GM12878 (cell line): ENCODE results near the gene WDR19. TPM values are rescaled to one million over a fixed set of nuclear protein-coding genes. Genes with fewer than 3 reads are reported as not detected.

Experiments
- ATAC-seq: fragments of 200-7000 bp; cut with Tn5 transposase; 3 replicates; pipeline ENCODE4 v1.9.1; 2020; ENCODE audit warnings: mild to moderate bottlenecking, moderate library complexity
- BruUV-seq: library from RNA; stranded (reverse); fragments of 400-500 nt; replicated peaks from 2 replicates; lab custom pipeline; 2021; lab: Mats Ljungman, UMichigan
- CTCF ChIA-PET: fragments of 300-600 bp; sonication (Branson Sonifier 250); formaldehyde crosslinking; extraction: SDS; loops from one replicate; lab custom pipeline; 2021; ENCODE audit warnings: inconsistent platforms; lab: Yijun Ruan, JAX
- POLR2A ChIA-PET: fragments of 350-600 bp; formaldehyde crosslinking; extraction: SDS; loops from one replicate; lab custom pipeline; 2021; ENCODE audit warnings: inconsistent platforms; lab: Charles Lee
- RAD21 ChIA-PET: fragments of 300-600 bp; sonication (Branson Sonifier 250); formaldehyde crosslinking; loops from one replicate; lab custom pipeline; 2023; ENCODE audit warnings: antibody characterized with exemption; ENCODE audit not compliant: unreplicated experiment; lab: Charles Lee
- SMC1A ChIA-PET: fragments of 300-600 bp; sonication (Branson Sonifier 250); formaldehyde crosslinking; loops from one replicate; lab custom pipeline; 2023; ENCODE audit not compliant: unreplicated experiment, uncharacterized antibody; lab: Charles Lee
- DNase-seq: peaks from one replicate; pipeline ENCODE4 v3.0.0-alpha.2; 2011; ENCODE audit warnings: low read depth, low spot score
- FAIRE-seq: peaks from 3 replicates; lab custom pipeline; 2011; peaks lifted over from hg19 to GRCh38; lab: Jason Lieb, UNC
- H2AFZ ChIP-seq: 2 replicates; pipeline ENCODE4 v1.6.0; 2011; ENCODE audit warnings: low read depth, low read length, control low read depth; ENCODE audit not compliant: control insufficient read depth
- H3K27ac ChIP-seq: 2 replicates; pipeline ENCODE4 v1.5.1; 2011; ENCODE audit warnings: control low read depth; ENCODE audit not compliant: control insufficient read depth, insufficient read depth
- H3K27me3 ChIP-seq, 2 experiments: replicated peaks in 1 of 2; 2 replicates each; pipeline versions ENCODE4 v1.6.0 to v1.6.1; 2011; ENCODE audit warnings: low read length in 1 of 2; ENCODE audit not compliant: control insufficient read depth in 2 of 2, insufficient read depth in 2 of 2
- H3K36me3 ChIP-seq, 2 experiments: 2 replicates each; pipeline ENCODE4 v1.5.1; 2011; ENCODE audit warnings: low read length in 1 of 2; ENCODE audit not compliant: control insufficient read depth in 2 of 2, insufficient read depth in 2 of 2
- H3K4me1 ChIP-seq: 2 replicates; pipeline ENCODE4 v1.6.1; 2011; ENCODE audit warnings: mild to moderate bottlenecking, low read length, moderate library complexity, mixed read lengths; ENCODE audit not compliant: control insufficient read depth, insufficient read depth
- H3K4me2 ChIP-seq: 2 replicates; pipeline ENCODE4 v1.6.0; 2011; ENCODE audit warnings: control low read depth; ENCODE audit not compliant: control insufficient read depth, insufficient read depth
- H3K4me3 ChIP-seq: fragments of 200-600 bp; sonication (generic); 2 replicates; pipeline ENCODE4 v1.5.1; 2016
- H3K79me2 ChIP-seq: 2 replicates; pipeline ENCODE4 v1.6.0; 2011; ENCODE audit warnings: low read length; ENCODE audit not compliant: control insufficient read depth, insufficient read depth
- H3K9ac ChIP-seq: 2 replicates; pipeline ENCODE4 v1.8.0; 2011; ENCODE audit warnings: low read length, control low read depth, mixed read lengths; ENCODE audit not compliant: control insufficient read depth, insufficient read depth
- H3K9me3 ChIP-seq: replicated peaks from 3 replicates; pipeline ENCODE4 v1.5.1; 2011; ENCODE audit warnings: mild to moderate bottlenecking, low read length; ENCODE audit not compliant: control insufficient read depth, insufficient read depth
- H4K20me1 ChIP-seq: 2 replicates; pipeline ENCODE4 v1.6.0; 2011; ENCODE audit not compliant: control insufficient read depth, insufficient read depth
- BACH1 ChIP-seq: fragments of 450-650 bp; IDR thresholded peaks from 2 replicates; pipeline ENCODE4 v1.6.1; 2017; ENCODE audit warnings: mild to moderate bottlenecking, borderline replicate concordance
- CEBPZ ChIP-seq: fragments of 150-350 bp; IDR thresholded peaks from 2 replicates; pipeline ENCODE4 v1.6.1; 2016; ENCODE audit warnings: low read depth, low read length
- NFIC ChIP-seq: IDR thresholded peaks from 2 replicates; pipeline ENCODE4 v1.6.1; 2012; ENCODE audit warnings: low read depth, mild to moderate bottlenecking, inconsistent platforms, low read length, moderate library complexity
- NRF1 ChIP-seq: conservative IDR thresholded peaks from 2 replicates; pipeline ENCODE4 v1.6.1; 2011; ENCODE audit warnings: mild to moderate bottlenecking, low read depth, low read length, improper control_type of control experiment
- SREBF1 ChIP-seq: IDR thresholded peaks from 2 replicates; pipeline ENCODE4 v1.6.1; 2012; ENCODE audit warnings: mild to moderate bottlenecking, low read length
- USF1 ChIP-seq: IDR thresholded peaks from 2 replicates; pipeline ENCODE4 v1.6.1; 2011; ENCODE audit warnings: borderline replicate concordance, low read depth, mild to moderate bottlenecking, moderate library complexity, mixed read lengths, low read length; ENCODE audit not compliant: insufficient read depth; ENCODE audit errors: extremely low read length
- WGBS: methylation state at CpG from one replicate; pipeline ENCODE4 v1.1.6; 2016; ENCODE audit warnings: low lambda C conversion rate; ENCODE audit not compliant: insufficient replicate concordance, insufficient coverage; ENCODE audit errors: missing lambda C conversion rate; 5-methylcytosine and 5-hydroxymethylcytosine counted together
- in situ Hi-C: fragments of 300-500 bp; cut with MboI; formaldehyde crosslinking; loops from 9 replicates; pipeline ENCODE4 v1.14.3; 2018; ENCODE audit warnings: mixed read lengths
- intact Hi-C: fragments of 100-400 bp; cut with micrococcal nuclease; formaldehyde crosslinking; loops from one replicate; pipeline ENCODE4 v1.14.2; 2022; ENCODE audit not compliant: unreplicated experiment
- polyA plus RNA-seq, 11 experiments: library from polyadenylated mRNA; depleted of rRNA in 4 of 11; unstranded in 6 of 11; stranded (reverse) in 5 of 11; fragments of >200 nt; fragmentation: Nextera tagmentation in 4 of 11; fragmentation: Illumina TruSeq in 1 of 11; extraction: Ambion mirVana in 4 of 11; extraction: Trizol in 1 of 11; gene quantifications; 1 replicate in 1 of 11; 2 replicates in 10 of 11; pipeline versions ENCODE4 v1.2.1 to v1.2.3, GENCODE V29; 2011 to 2016; ENCODE audit warnings: inconsistent platforms in 2 of 11, missing spikeins in 2 of 11, low read depth in 1 of 11
- total RNA-seq, 4 experiments: library from RNA; depleted of rRNA in 3 of 4; stranded (reverse); fragments of >200 nt in 3 of 4; fragmentation: Illumina TruSeq in 1 of 4; extraction: Trizol in 1 of 4; gene quantifications; 2 replicates each; pipeline versions ENCODE4 v1.2.1 to v1.2.3, GENCODE V29; 2013 to 2021
- TF ChIP-seq, protein P1 (sequence below): IDR thresholded peaks from 2 replicates; pipeline ENCODE4 v1.6.1; 2012; ENCODE audit warnings: low read depth, low read length, improper control_type of control experiment

WDR19 gene
- total and polyA plus RNA-seq, 10 of the 15 experiments (the other 5 are each of a cell fraction or from before 2014, with no cell fraction given) = 3.5 to 15.4 (median 7.3) TPM

DNA sequence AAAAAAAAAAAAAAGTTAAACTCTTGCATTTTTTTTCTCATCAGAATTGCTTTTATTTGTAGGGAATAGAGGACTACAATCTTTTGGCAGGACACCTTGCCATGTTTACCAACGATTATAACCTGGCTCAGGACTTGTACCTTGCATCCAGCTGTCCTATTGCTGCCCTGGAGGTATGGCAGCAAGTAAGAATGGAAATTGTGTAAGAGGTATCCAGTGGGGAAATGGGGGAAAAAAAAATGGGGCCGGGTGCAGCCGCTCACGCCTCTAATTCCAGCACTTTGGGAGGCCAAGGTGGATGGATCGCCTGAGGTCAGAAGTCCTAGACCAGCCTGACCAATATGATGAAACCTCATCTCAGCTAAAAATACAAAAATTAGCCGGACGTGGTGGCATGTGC lies 49.8 kb downstream of the WDR19 start:
- CTCF ChIA-PET = no interaction called here
- POLR2A ChIA-PET = no interaction called here
- no peak for TF ChIP-seq SREBF1
- no peak for TF ChIP-seq USF1
- TF ChIP-seq, protein P1, sequence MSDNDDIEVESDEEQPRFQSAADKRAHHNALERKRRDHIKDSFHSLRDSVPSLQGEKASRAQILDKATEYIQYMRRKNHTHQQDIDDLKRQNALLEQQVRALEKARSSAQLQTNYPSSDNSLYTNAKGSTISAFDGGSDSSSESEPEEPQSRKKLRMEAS = no peak
- TF ChIP-seq NFIC = no peak
- no peak for TF ChIP-seq CEBPZ
- TF ChIP-seq NRF1 = no peak
- no peak for TF ChIP-seq BACH1
- no peak overlapping the region for H3K9ac ChIP-seq
- no peaks in the 10 kb centered on the region for H4K20me1 ChIP-seq
- no peak for ATAC-seq
- in situ Hi-C loops = no loop called here
- H3K4me3 ChIP-seq = no peak overlapping the region
- no peaks in the 10 kb centered on the region for H3K4me1 ChIP-seq
- SMC1A ChIA-PET = interaction anchor here (0.7 to 0.9 kb wide), 2 partner anchors 26 to 284 kb away, joined by 3 read pairs; no protein-coding TSS in a partner anchor
- no peak for FAIRE-seq
- no TSS peak for BruUV-seq
- 83% methylated on average over 7 of the region's 7 CpGs for WGBS
- RAD21 ChIA-PET = no interaction called here
- no peaks in the 10 kb centered on the region for H3K27me3 ChIP-seq
- intact Hi-C loops = no loop called here
- H3K4me2 ChIP-seq = no peak overlapping the region
- no peak overlapping the region for H2AFZ ChIP-seq
- H3K79me2 ChIP-seq = no peaks in the 10 kb centered on the region
- H3K27ac ChIP-seq = no peak overlapping the region
- no peaks in the 10 kb centered on the region for H3K9me3 ChIP-seq
- no peaks in the 10 kb centered on the region; a peak in 1 of 4 replicates for H3K36me3 ChIP-seq
- no peak for DNase-seq
